Adrenal gland (tissue), 12 donors: ENCODE data around the gene FAHD2A. TPM values are rescaled to one million over a fixed set of nuclear protein-coding genes. Genes with fewer than 3 reads are reported as not detected.
A peak's percentile ranks its signal among the peaks of the same experiment; 100 is the strongest.

ENCODE experiments used
- DNase-seq, 7 donors: peaks; one replicate each; pipeline ENCODE4 v3.0.0-alpha.2; 2019 to 2020
- H3K27ac ChIP-seq, 5 donors: fragments of 200-600 bp; sonication (generic) in 4 of 5; 1 replicate in 3 of 5; 2 replicates in 2 of 5; pipeline versions ENCODE4 v1.5.1 to v1.8.0; 2016 to 2020; ENCODE audit warnings: mild to moderate bottlenecking in 1 of 5
- H3K27me3 ChIP-seq: fragments of 200-600 bp; 2 replicates; pipeline ENCODE4 v1.8.0; 2021
- H3K36me3 ChIP-seq, 2 donors: fragments of 200-600 bp; replicated peaks in 1 of 2; 1 replicate in 1 of 2; 2 replicates in 1 of 2; pipeline versions ENCODE4 v1.5.1 to v1.8.0; 2018 to 2022
- H3K4me1 ChIP-seq, 2 donors: fragments of 200-600 bp; replicated peaks in 1 of 2; 1 replicate in 1 of 2; 2 replicates in 1 of 2; pipeline versions ENCODE4 v1.5.1 to v1.8.0; 2018 to 2021
- H3K4me3 ChIP-seq, 4 donors: fragments of 200-600 bp; sonication (generic) in 3 of 4; one replicate each; pipeline ENCODE4 v1.5.1; 2016 to 2018
- H3K9me3 ChIP-seq, 3 donors: fragments of 200-600 bp; sonication (generic) in 1 of 3; replicated peaks in 1 of 3; 1 replicate in 2 of 3; 2 replicates in 1 of 3; pipeline versions ENCODE4 v1.5.1 to v1.8.0; 2016 to 2021
- POLR2A ChIP-seq, 2 donors: fragments of 450-650 bp; IDR thresholded peaks; one replicate each; pipeline ENCODE4 v1.6.1; 2017; ENCODE audit warnings: antibody characterized with exemption in 2 of 2, mild to moderate bottlenecking in 2 of 2, moderate library complexity in 1 of 2
- WGBS, 4 donors: extraction: QIAGEN DNeasy Blood & Tissue Kit in 2 of 4; methylation state at CpG; one replicate each; pipeline versions ENCODE4 v1.1.5 to v1.1.7; 2013 to 2017; 5-methylcytosine and 5-hydroxymethylcytosine counted together
- intact Hi-C, 2 donors: fragments of 100-400 bp; cut with DNase I; formaldehyde crosslinking; loops; one replicate each; pipeline versions ENCODE4 v1.14.1 to v1.15.0; 2022 to 2023
- polyA plus RNA-seq, 3 donors: library from polyadenylated mRNA; stranded (reverse); fragments of 200-250 nt in 2 of 3; fragments of 350-450 nt in 1 of 3; fragmentation: Illumina TruSeq in 1 of 3; extraction: RNeasy Lipid Tissue Mini Kit (QIAGEN cat#74804) in 1 of 3; gene quantifications; one replicate each; pipeline ENCODE4 v1.2.3, GENCODE V29; 2013 to 2014
- total RNA-seq, 9 donors: library from RNA; depleted of rRNA in 4 of 9; stranded (reverse); fragments of >200 nt in 4 of 9; fragments of 120-200 nt in 1 of 9; fragmentation: NEBNext Ultra II Directional in 1 of 9; extraction: Animal tissue kit (Norgen Biotek cat#: 25700) in 1 of 9; gene quantifications; one replicate each; pipeline versions ENCODE4 v1.1.0 to v1.2.4, GENCODE V29; 2013 to 2023
- TF ChIP-seq, protein P1 (sequence below), 6 experiments: fragments of 450-650 bp in 4 of 6; fragments of 200-600 bp in 2 of 6; sonication (generic) in 1 of 6; IDR thresholded peaks; 1 replicate in 5 of 6; 2 replicates in 1 of 6; pipeline versions ENCODE4 v1.5.1 to v1.8.0; 2016 to 2021; ENCODE audit warnings: antibody characterized with exemption in 6 of 6, mild to moderate bottlenecking in 2 of 6, moderate library complexity in 1 of 6
- donor health status: healthy with polysubstance abuse.
- donor health status: Bipolar disorder and iron deficiency.
- donor health status: DM: yes; HTN: yes; CAD: no.
- donor health status: DM: no; HTN: no; CAD: no.
- donor health status: DM: no; HTN: no; CAD: no.
- donor health status: DM: yes; HTN: yes; CAD: no.

Gene FAHD2A
- total and polyA plus RNA-seq, 12 donors: 12.9 to 63.1 (median 28.4) TPM

DNA sequence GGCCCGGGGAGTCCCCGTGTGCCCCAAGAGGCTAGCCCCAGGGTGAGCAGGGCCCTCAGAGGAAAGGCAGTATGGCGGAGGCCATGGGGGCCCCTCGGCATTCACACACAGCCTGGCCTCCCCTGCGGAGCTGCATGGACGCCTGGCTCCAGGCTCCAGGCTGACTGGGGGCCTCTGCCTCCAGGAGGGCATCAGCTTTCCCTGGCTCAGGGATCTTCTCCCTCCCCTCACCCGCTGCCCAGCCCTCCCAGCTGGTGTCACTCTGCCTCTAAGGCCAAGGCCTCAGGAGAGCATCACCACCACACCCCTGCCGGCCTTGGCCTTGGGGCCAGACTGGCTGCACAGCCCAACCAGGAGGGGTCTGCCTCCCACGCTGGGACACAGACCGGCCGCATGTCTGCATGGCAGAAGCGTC is 16.9 kb upstream of the FAHD2A start:
- DNase-seq: peak in 1 of 7 donors; percentile 40
- intact Hi-C loops: no loop called here
- Histone ChIP-seq H3K4me3 (no peak overlapping the region), H3K4me1 (no peaks in the 10 kb centered on the region), H3K36me3 (no peaks in the 10 kb centered on the region), H3K9me3 (no peaks in the 10 kb centered on the region), H3K27ac (peak overlapping the region in 1 of 5 donors; percentile 78), H3K27me3 (no peaks in the 10 kb centered on the region)
- TF ChIP-seq, protein P1, sequence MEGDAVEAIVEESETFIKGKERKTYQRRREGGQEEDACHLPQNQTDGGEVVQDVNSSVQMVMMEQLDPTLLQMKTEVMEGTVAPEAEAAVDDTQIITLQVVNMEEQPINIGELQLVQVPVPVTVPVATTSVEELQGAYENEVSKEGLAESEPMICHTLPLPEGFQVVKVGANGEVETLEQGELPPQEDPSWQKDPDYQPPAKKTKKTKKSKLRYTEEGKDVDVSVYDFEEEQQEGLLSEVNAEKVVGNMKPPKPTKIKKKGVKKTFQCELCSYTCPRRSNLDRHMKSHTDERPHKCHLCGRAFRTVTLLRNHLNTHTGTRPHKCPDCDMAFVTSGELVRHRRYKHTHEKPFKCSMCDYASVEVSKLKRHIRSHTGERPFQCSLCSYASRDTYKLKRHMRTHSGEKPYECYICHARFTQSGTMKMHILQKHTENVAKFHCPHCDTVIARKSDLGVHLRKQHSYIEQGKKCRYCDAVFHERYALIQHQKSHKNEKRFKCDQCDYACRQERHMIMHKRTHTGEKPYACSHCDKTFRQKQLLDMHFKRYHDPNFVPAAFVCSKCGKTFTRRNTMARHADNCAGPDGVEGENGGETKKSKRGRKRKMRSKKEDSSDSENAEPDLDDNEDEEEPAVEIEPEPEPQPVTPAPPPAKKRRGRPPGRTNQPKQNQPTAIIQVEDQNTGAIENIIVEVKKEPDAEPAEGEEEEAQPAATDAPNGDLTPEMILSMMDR (IDR thresholded peaks at IDR 0.05): no peak
- no peak for TF ChIP-seq POLR2A (IDR thresholded peaks at IDR 0.05)
- WGBS, 4 donors: 20 to 80% (median 63%) methylated on average over 1 to 12 of the region's 12 CpGs

DNA sequence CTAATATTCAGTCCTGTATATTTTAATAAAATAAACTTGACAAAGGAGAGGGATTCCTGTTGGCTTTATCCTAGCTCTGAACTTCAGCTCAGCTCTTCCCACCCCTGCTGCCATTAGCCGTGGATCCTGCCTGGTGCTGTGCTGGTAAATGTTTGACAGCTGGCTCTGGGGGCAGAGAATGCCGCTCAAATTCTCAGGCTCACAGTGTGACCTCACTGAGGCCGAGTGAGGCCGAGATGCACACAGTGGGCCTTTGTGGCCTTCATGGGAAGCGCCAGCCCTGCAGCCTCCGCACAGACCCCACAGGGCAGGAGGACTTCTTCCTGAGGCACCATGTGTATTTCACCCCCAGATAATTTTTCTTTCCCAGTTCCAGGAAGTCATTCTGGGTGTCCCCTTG is 16.5 kb upstream of the FAHD2A start:
- 66 to 85% (median 77%) methylated on average over 4 to 6 of the region's 6 CpGs for WGBS, 4 donors
- Histone ChIP-seq H3K4me3 (no peak overlapping the region), H3K27me3 (no peaks in the 10 kb centered on the region), H3K27ac (peak overlapping the region in 1 of 5 donors; percentile 2), H3K9me3 (no peaks in the 10 kb centered on the region), H3K4me1 (no peaks in the 10 kb centered on the region), H3K36me3 (no peaks in the 10 kb centered on the region)
- TF ChIP-seq, protein P1 (IDR thresholded peaks at IDR 0.05): no peak
- TF ChIP-seq POLR2A (IDR thresholded peaks at IDR 0.05): no peak
- peak in 1 of 7 donors; percentile 17 for DNase-seq
- intact Hi-C loops: no loop called here

DNA sequence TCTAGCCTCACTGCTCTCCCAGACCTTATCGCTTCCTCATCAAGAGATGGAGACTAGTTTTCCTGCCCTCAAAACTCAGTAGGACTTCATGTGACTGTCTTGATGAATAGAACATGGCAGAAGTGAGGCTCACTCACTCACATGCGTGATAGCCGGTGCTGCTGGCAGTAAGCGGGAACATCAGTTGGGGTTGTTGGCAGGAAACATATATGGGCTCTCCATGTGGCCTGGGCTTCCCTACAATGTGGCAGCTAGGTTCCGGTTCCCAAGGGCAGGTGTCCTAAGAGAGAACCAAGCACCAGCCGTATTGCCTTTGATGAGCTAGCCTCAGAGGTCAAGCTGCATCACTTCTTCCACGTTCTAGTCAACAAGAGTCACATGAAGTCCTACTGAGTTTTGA is 15.2 kb upstream of the FAHD2A start:
- Histone ChIP-seq H3K4me1 (no peaks in the 10 kb centered on the region), H3K27me3 (no peaks in the 10 kb centered on the region), H3K27ac (no peak overlapping the region), H3K4me3 (no peak overlapping the region), H3K9me3 (no peaks in the 10 kb centered on the region), H3K36me3 (no peaks in the 10 kb centered on the region)
- 82 to 89% (median 87%) methylated on average over 7 of the region's 7 CpGs for WGBS, 4 donors
- peak in 1 of 7 donors; percentile 40 for DNase-seq
- intact Hi-C loops: no loop called here
- TF ChIP-seq, protein P1 (IDR thresholded peaks at IDR 0.05): no peak
- TF ChIP-seq POLR2A (IDR thresholded peaks at IDR 0.05): no peak

DNA sequence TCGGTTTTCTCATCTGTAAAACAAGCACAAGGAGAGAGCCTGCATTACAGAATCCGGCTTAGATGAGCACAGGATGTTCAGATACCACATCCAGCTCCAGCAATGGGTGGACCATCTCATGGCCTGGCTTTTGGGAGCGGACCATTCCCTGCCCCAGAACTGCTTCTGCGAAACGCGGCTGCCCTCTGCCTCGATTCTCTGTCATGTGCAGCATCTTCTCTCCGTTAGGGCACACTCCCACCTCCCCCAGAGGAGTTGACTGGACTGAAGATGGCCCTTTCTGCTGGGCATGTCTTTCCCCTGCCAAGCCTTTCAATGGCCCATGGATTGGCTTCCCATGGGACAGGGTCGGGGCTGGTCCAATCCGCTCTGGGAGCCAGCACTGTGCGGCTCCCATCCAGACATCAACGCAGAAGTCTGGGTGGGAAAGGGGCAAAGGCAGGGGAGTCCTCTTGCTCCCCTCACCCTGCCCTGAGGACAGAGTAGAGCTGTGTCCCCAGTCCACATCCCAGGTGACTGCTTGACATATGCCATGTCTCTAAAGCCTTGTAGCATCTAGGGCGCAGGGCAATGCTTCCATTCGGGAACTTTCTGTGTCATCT is 14.3 kb upstream of the FAHD2A start:
- TF ChIP-seq POLR2A (IDR thresholded peaks at IDR 0.05): no peak
- TF ChIP-seq, protein P1 (IDR thresholded peaks at IDR 0.05): no peak
- Histone ChIP-seq H3K36me3 (no peaks in the 10 kb centered on the region), H3K27me3 (no peaks in the 10 kb centered on the region), H3K4me1 (no peaks in the 10 kb centered on the region), H3K9me3 (no peaks in the 10 kb centered on the region), H3K4me3 (no peak overlapping the region), H3K27ac (no peak overlapping the region)
- intact Hi-C loops: no loop called here
- peak in 2 of 7 donors; percentile 6 to 16 for DNase-seq
- WGBS, 4 donors: 77 to 86% (median 80%) methylated on average over 14 of the region's 14 CpGs
